Pancreas (tissue), 10 donors: ENCODE results near the gene PRKCE. TPM values are rescaled to one million over a fixed set of nuclear protein-coding genes. Genes with fewer than 3 reads are reported as not detected.

Experiments
- ATAC-seq, 4 donors: fragments of 200-7000 bp; cut with Tn5 transposase; one replicate each; pipeline versions ENCODE4 v1.8.0 to v1.9.1; 2020; ENCODE audit warnings: mild to moderate bottlenecking in 4 of 4, moderate library complexity in 4 of 4
- DNase-seq, 6 donors: peaks; one replicate each; pipeline ENCODE4 v3.0.0-alpha.2; 2020
- FAIRE-seq: peaks from 2 replicates; lab custom pipeline; 2012; peaks lifted over from hg19 to GRCh38; lab: Jason Lieb, UNC
- H3K27ac ChIP-seq, 4 donors: fragments of 200-600 bp; sonication (generic); 1 replicate in 3 of 4; 2 replicates in 1 of 4; pipeline versions ENCODE4 v1.5.0 to v1.8.0; 2020
- H3K27me3 ChIP-seq, 4 donors: fragments of 200-600 bp; one replicate each; pipeline ENCODE4 v1.8.0; 2021
- H3K36me3 ChIP-seq, 3 donors: fragments of 200-600 bp; sonication (generic) in 1 of 3; one replicate each; pipeline versions ENCODE4 v1.5.0 to v1.8.0; 2020 to 2021
- H3K4me1 ChIP-seq, 3 donors: fragments of 200-600 bp; one replicate each; pipeline ENCODE4 v1.8.0; 2021
- H3K4me3 ChIP-seq, 4 donors: fragments of 200-600 bp; sonication (generic) in 2 of 4; one replicate each; pipeline versions ENCODE4 v1.5.0 to v1.8.0; 2020 to 2021
- H3K9me3 ChIP-seq, 4 donors: fragments of 200-600 bp; one replicate each; pipeline ENCODE4 v1.8.0; 2021
- WGBS, 2 donors: extraction: QIAGEN DNeasy Blood & Tissue Kit; methylation state at CpG; one replicate each; pipeline ENCODE4 v1.1.7; 2013; 5-methylcytosine and 5-hydroxymethylcytosine counted together
- intact Hi-C, 3 donors: fragments of 100-400 bp; cut with DNase I; formaldehyde crosslinking; loops; one replicate each; pipeline versions ENCODE4 v1.11.1 to v1.14.2; 2022
- polyA plus RNA-seq, 2 donors: library from polyadenylated mRNA; stranded (reverse); fragments of 200-250 nt; gene quantifications; one replicate each; pipeline ENCODE4 v1.2.3, GENCODE V29; 2013
- total RNA-seq, 6 donors: library from RNA; stranded (reverse); fragmentation: NEBNext Ultra II Directional in 4 of 6; extraction: Animal tissue kit (Norgen Biotek cat#: 25700) in 4 of 6; gene quantifications; one replicate each; pipeline versions ENCODE4 v1.2.1 to v1.2.4, GENCODE V29; 2021 to 2023
- TF ChIP-seq, protein P1 (sequence below), 4 donors: fragments of 200-600 bp; sonication (generic) in 3 of 4; IDR thresholded peaks; one replicate each; pipeline versions ENCODE4 v1.5.0 to v1.8.0; 2021; ENCODE audit warnings: antibody characterized with exemption in 4 of 4
- donor health status: healthy with polysubstance abuse.
- donor health status: DM: no; HTN: no; CAD: no; lungs with moderate emphysema.
- donor health status: DM: no; HTN: no; CAD: no.
- donor health status: control.
- donor health status: control.
- donor health status: Bipolar disorder and iron deficiency.
- donor health status: DM: yes; HTN: yes; CAD: no.
- donor health status: DM: no; HTN: no; CAD: no.
- donor health status: DM: no; HTN: no; CAD: no.
- donor health status: DM: yes; HTN: yes; CAD: no.

PRKCE gene
- total and polyA plus RNA-seq, 8 donors: 4.0 to 19.4 (median 10.0) TPM

DNA sequence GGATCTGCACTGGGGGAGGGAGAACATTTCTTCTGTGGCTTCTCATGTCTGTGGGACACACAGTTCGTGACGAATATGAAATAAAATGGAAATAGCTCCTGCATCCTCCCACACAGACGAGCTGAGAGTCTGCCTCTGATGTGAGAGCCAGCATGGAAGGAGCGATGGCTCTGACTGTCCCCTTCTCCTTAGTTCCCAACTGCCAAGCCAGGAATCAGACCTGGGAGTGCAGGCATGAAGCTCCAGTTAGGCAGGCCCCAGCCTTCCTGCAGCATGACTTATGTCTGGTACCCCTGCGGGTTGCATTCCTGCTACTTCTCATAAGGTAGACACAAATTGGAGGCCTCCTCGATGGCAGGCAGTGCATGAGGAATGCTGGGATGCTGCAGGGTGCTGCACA is 56.2 kb downstream of the PRKCE start:
- WGBS, 2 donors: 93 to 94% methylated on average over 6 of the region's 6 CpGs
- no peak for DNase-seq
- ATAC-seq: no peak
- TF ChIP-seq, protein P1, sequence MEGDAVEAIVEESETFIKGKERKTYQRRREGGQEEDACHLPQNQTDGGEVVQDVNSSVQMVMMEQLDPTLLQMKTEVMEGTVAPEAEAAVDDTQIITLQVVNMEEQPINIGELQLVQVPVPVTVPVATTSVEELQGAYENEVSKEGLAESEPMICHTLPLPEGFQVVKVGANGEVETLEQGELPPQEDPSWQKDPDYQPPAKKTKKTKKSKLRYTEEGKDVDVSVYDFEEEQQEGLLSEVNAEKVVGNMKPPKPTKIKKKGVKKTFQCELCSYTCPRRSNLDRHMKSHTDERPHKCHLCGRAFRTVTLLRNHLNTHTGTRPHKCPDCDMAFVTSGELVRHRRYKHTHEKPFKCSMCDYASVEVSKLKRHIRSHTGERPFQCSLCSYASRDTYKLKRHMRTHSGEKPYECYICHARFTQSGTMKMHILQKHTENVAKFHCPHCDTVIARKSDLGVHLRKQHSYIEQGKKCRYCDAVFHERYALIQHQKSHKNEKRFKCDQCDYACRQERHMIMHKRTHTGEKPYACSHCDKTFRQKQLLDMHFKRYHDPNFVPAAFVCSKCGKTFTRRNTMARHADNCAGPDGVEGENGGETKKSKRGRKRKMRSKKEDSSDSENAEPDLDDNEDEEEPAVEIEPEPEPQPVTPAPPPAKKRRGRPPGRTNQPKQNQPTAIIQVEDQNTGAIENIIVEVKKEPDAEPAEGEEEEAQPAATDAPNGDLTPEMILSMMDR (IDR thresholded peaks at IDR 0.05): no peak
- peaks cover 0 to 7% (median 4%) of the 10 kb centered on the region in 3 donors for H3K4me1 ChIP-seq
- intact Hi-C loops: no loop called here
- no peaks in the 10 kb centered on the region for H3K9me3 ChIP-seq
- H3K36me3 ChIP-seq: no peaks in the 10 kb centered on the region
- no peak for FAIRE-seq
- H3K27me3 ChIP-seq: no peaks in the 10 kb centered on the region
- no peak overlapping the region for H3K27ac ChIP-seq
- no peak overlapping the region for H3K4me3 ChIP-seq

DNA sequence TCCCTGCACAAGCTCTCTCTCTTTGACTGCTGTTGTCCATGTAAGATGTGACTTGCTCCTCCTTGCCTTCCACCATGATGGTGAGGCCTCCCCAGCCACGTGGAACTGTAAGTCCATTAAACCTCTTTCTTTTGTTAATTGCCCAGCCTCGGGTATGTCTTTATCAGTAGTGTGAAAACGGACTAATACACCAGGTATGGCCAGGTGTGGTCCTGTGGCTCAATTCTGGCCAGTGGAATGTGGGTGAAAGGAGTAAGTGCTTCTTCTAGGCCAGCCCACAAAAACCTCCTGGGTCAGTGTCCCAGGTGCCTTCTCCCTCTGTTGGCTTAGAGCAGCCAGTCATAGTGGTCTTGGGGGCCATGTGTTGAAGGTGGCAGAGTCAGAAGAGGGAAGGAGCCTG is 57.0 kb downstream of the PRKCE start:
- Histone ChIP-seq H3K9me3 (no peaks in the 10 kb centered on the region), H3K27ac (no peak overlapping the region), H3K27me3 (no peaks in the 10 kb centered on the region), H3K4me1 (peaks cover 0 to 7% (median 4%) of the 10 kb centered on the region in 3 donors), H3K36me3 (no peaks in the 10 kb centered on the region), H3K4me3 (no peak overlapping the region)
- WGBS, 2 donors: 92% methylated on average over 3 of the region's 3 CpGs
- ATAC-seq (no peak), DNase-seq (no peak), FAIRE-seq (no peak)
- TF ChIP-seq, protein P1 (IDR thresholded peaks at IDR 0.05): no peak
- intact Hi-C loops: no loop called here

DNA sequence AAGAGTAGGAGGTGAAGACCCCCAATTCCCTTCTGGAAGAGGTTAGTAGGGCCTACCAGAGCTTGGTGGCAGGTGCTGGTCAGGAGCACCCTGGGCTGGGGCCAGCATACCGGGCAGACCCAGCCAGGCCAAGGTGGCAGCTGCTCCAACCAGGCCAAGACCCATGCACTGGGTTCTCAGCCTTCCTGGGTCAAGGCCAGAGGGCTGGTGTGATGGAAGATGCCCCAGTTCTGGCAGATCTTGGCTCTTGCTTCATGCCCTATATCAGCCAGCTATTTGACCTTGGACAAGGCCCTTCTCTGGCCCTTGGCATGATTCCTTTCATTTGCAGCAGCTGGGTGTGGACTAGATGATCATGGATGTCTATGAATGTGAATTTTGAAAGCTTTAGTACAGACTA is 57.7 kb downstream of the PRKCE start:
- WGBS, 2 donors: 39 to 41% methylated on average over 1 of the region's 1 CpG
- Histone ChIP-seq H3K9me3 (no peaks in the 10 kb centered on the region), H3K4me1 (peaks cover 0 to 7% (median 4%) of the 10 kb centered on the region in 3 donors), H3K4me3 (no peak overlapping the region), H3K27ac (no peak overlapping the region), H3K36me3 (no peaks in the 10 kb centered on the region), H3K27me3 (no peaks in the 10 kb centered on the region)
- ATAC-seq (peak in 2 of 4 donors; percentile 33 to 42), DNase-seq (no peak), FAIRE-seq (no peak)
- intact Hi-C loops: no loop called here
- TF ChIP-seq, protein P1 (IDR thresholded peaks at IDR 0.05): no peak

DNA sequence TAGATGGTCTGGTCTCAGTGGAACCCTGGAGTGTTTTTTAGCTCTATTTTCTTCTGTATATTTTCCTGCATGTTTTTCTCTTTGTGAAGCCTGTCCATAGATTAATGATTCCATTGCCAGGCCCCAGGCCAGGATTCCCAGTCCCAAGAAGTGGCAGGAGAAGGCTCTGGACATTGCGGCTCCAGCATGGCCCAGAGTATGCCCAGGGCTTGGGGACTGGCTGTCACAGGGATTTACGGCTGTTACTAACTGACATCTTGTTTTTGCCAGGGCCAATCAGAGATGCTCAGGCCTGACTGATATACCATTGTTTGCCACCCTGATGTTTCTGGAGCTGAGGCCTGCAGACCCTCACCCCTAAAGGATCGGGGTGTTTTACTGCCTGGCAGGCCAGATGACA is 59.0 kb downstream of the PRKCE start:
- intact Hi-C loops: no loop called here
- WGBS, 2 donors: 95 to 97% methylated on average over 3 of the region's 3 CpGs
- no peak for FAIRE-seq
- Histone ChIP-seq H3K27me3 (no peaks in the 10 kb centered on the region), H3K4me1 (no peaks in the 10 kb centered on the region), H3K9me3 (no peaks in the 10 kb centered on the region), H3K27ac (no peak overlapping the region), H3K4me3 (no peak overlapping the region), H3K36me3 (no peaks in the 10 kb centered on the region)
- TF ChIP-seq, protein P1 (IDR thresholded peaks at IDR 0.05): no peak
- DNase-seq: no peak
- no peak for ATAC-seq

DNA sequence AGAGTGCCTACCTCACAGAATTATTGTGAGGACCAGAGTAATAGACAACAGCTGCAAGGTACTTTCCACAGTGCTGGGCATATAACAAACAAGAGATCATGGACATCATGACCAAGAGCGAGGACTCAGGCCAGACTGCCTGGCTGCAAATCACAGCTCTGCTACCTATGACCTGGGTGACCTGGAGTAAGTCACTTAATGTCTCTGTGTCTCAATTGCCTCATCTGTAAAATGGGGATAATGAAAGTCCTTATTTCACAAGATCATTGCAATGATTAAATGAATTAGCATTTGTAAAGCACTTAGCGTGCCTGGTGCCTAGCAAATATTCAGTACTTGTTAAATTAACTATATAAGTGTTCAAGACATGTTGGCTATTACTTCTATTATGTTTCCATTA is 59.7 kb downstream of the PRKCE start:
- Histone ChIP-seq H3K27me3 (no peaks in the 10 kb centered on the region), H3K36me3 (no peaks in the 10 kb centered on the region), H3K4me3 (no peak overlapping the region), H3K27ac (no peak overlapping the region), H3K4me1 (no peaks in the 10 kb centered on the region), H3K9me3 (no peaks in the 10 kb centered on the region)
- no peak for FAIRE-seq
- WGBS, 2 donors: 94 to 99% methylated on average over 2 of the region's 2 CpGs
- no peak for ATAC-seq
- intact Hi-C loops: no loop called here
- TF ChIP-seq, protein P1 (IDR thresholded peaks at IDR 0.05): no peak
- no peak for DNase-seq
